GM23338 (cell line): Measurements from ENCODE around the gene WWOX. TPM values are rescaled to one million over a fixed set of nuclear protein-coding genes. Genes with fewer than 3 reads are reported as not detected.
A peak's percentile ranks its signal among the peaks of the same experiment; 100 is the strongest.

Experiments used
- ATAC-seq: fragments of 200-7000 bp; cut with Tn5 transposase; 3 replicates; pipeline ENCODE4 v1.9.1; 2020
- DNase-seq: peaks from one replicate; pipeline ENCODE4 v3.0.0-alpha.2; 2015; ENCODE audit warnings: low spot score
- H2AFZ ChIP-seq: fragments of 200-600 bp; sonication (generic); 2 replicates; pipeline ENCODE4 v1.8.0; 2016; ENCODE audit warnings: antibody characterized with exemption, mild to moderate bottlenecking, moderate library complexity
- H3F3A ChIP-seq: fragments of 200-600 bp; sonication (generic); replicated peaks from 2 replicates; pipeline ENCODE4 v1.8.0; 2017; ENCODE audit warnings: antibody characterized with exemption, mixed run types, low read depth
- H3K27ac ChIP-seq: fragments of 200-600 bp; sonication (generic); 2 replicates; pipeline ENCODE4 v1.6.1; 2016; ENCODE audit warnings: low read depth
- H3K27me3 ChIP-seq: fragments of 200-600 bp; sonication (generic); 2 replicates; pipeline ENCODE4 v1.8.0; 2016; ENCODE audit warnings: mild to moderate bottlenecking, mixed run types, moderate library complexity; ENCODE audit not compliant: insufficient read depth
- H3K36me3 ChIP-seq: fragments of 200-600 bp; sonication (generic); 2 replicates; pipeline ENCODE4 v1.8.0; 2016; ENCODE audit warnings: mild to moderate bottlenecking; ENCODE audit not compliant: insufficient read depth
- H3K4me1 ChIP-seq: fragments of 200-600 bp; sonication (generic); 2 replicates; pipeline ENCODE4 v1.8.0; 2016; ENCODE audit warnings: mild to moderate bottlenecking, moderate library complexity; ENCODE audit not compliant: insufficient read depth
- H3K4me2 ChIP-seq: fragments of 200-600 bp; sonication (generic); 2 replicates; pipeline ENCODE4 v1.7.1; 2017; ENCODE audit warnings: mixed run types
- H3K4me3 ChIP-seq: fragments of 200-600 bp; sonication (generic); 2 replicates; pipeline ENCODE4 v1.6.1; 2016; ENCODE audit warnings: mixed run types
- H3K79me2 ChIP-seq: fragments of 200-600 bp; sonication (generic); replicated peaks from 2 replicates; pipeline ENCODE4 v1.8.0; 2017; ENCODE audit warnings: mild to moderate bottlenecking; ENCODE audit not compliant: insufficient read depth
- H3K9me2 ChIP-seq: fragments of 200-600 bp; sonication (generic); 2 replicates; pipeline ENCODE4 v1.8.0; 2017; ENCODE audit not compliant: insufficient read depth
- H4K20me1 ChIP-seq: fragments of 200-600 bp; sonication (generic); replicated peaks from 2 replicates; pipeline ENCODE4 v1.8.0; 2017; ENCODE audit warnings: mild to moderate bottlenecking; ENCODE audit not compliant: insufficient read depth
- H3K27ac Mint-ChIP-seq: 2 replicates; pipeline ENCODE4 v1.8.0; 2020; ENCODE audit warnings: inconsistent platforms, mild to moderate bottlenecking, moderate library complexity, mixed read lengths
- H3K27me3 Mint-ChIP-seq: 3 replicates; pipeline ENCODE4 v1.8.0; 2022; ENCODE audit warnings: low read depth, mild to moderate bottlenecking, moderate library complexity, mixed read lengths, inconsistent platforms; ENCODE audit not compliant: insufficient read depth, poor library complexity
- H3K36me3 Mint-ChIP-seq: 3 replicates; pipeline ENCODE4 v1.8.0; 2021; ENCODE audit warnings: low read depth, mild to moderate bottlenecking, inconsistent platforms, moderate library complexity, mixed read lengths
- H3K4me1 Mint-ChIP-seq: 3 replicates; pipeline ENCODE4 v1.8.0; 2020; ENCODE audit warnings: mild to moderate bottlenecking, inconsistent platforms, mixed read lengths
- H3K4me3 Mint-ChIP-seq: 3 replicates; pipeline ENCODE4 v1.8.0; 2021; ENCODE audit warnings: moderate library complexity, mild to moderate bottlenecking, inconsistent platforms, mixed read lengths
- H3K9me3 Mint-ChIP-seq: 3 replicates; pipeline ENCODE4 v1.8.0; 2020; ENCODE audit warnings: moderate library complexity, mild to moderate bottlenecking, inconsistent platforms, mixed read lengths
- CREB1 ChIP-seq: fragments of 250-450 bp; sonication (Bioruptor Pico); IDR thresholded peaks from 2 replicates; pipeline ENCODE4 v1.5.0; 2020; ENCODE audit warnings: low read depth, mild to moderate bottlenecking, moderate library complexity
- EZH2 ChIP-seq: fragments of 200-600 bp; sonication (generic); IDR thresholded peaks from one replicate; pipeline ENCODE4 v1.8.0; 2017; ENCODE audit warnings: antibody characterized with exemption, mild to moderate bottlenecking, low read depth; ENCODE audit not compliant: unreplicated experiment
- EZH2phosphoT487 ChIP-seq: fragments of 200-600 bp; sonication (generic); IDR thresholded peaks from one replicate; pipeline ENCODE4 v1.8.1; 2018; ENCODE audit warnings: antibody characterized with exemption; ENCODE audit not compliant: unreplicated experiment
- JUNB ChIP-seq: IDR thresholded peaks from one replicate; pipeline ENCODE4 v1.6.1; 2016; ENCODE audit warnings: antibody characterized with exemption; ENCODE audit not compliant: unreplicated experiment
- NANOG ChIP-seq: IDR thresholded peaks from 2 replicates; pipeline ENCODE4 v1.6.1; 2016; ENCODE audit warnings: antibody characterized with exemption, borderline replicate concordance
- POLR2AphosphoS5 ChIP-seq: IDR thresholded peaks from 2 replicates; pipeline ENCODE4 v1.6.1; 2016; ENCODE audit warnings: antibody characterized with exemption, low read depth
- STAT1 ChIP-seq: IDR thresholded peaks from one replicate; pipeline ENCODE4 v1.6.1; 2016; ENCODE audit warnings: antibody characterized with exemption; ENCODE audit not compliant: unreplicated experiment
- ZNF114 ChIP-seq: fragments of 250-450 bp; sonication (Bioruptor Pico); IDR thresholded peaks from 2 replicates; pipeline ENCODE4 v1.5.0; 2020; ENCODE audit warnings: mild to moderate bottlenecking, moderate library complexity
- ZNF331 ChIP-seq: fragments of 250-450 bp; sonication (Bioruptor Pico); IDR thresholded peaks from 2 replicates; pipeline ENCODE4 v1.5.0; 2020; ENCODE audit warnings: low read depth, mild to moderate bottlenecking, moderate library complexity
- ZNF462 ChIP-seq: fragments of 250-450 bp; sonication (Bioruptor Pico); IDR thresholded peaks from 2 replicates; pipeline ENCODE4 v1.5.0; 2020; ENCODE audit warnings: mild to moderate bottlenecking, moderate library complexity
- polyA plus RNA-seq: library from polyadenylated mRNA; unstranded; fragments of >200 nt; fragmentation: Nextera tagmentation; extraction: Ambion mirVana; gene quantifications from 2 replicates; pipeline ENCODE4 v1.2.1, GENCODE V29; 2016
- total RNA-seq: library from RNA; depleted of rRNA; stranded (reverse); fragments of >200 nt; shearing (Covaris generic); gene quantifications from 2 replicates; pipeline ENCODE4 v1.2.3, GENCODE V29; 2014
- TF ChIP-seq, protein P1 (sequence below): IDR thresholded peaks from one replicate; pipeline ENCODE4 v1.6.1; 2018; ENCODE audit warnings: antibody characterized with exemption; ENCODE audit not compliant: unreplicated experiment
- TF ChIP-seq, protein P2 (sequence below), 2 experiments: fragments of 200-600 bp in 1 of 2; sonication (generic) in 1 of 2; conservative IDR thresholded peaks; 2 replicates each; pipeline versions ENCODE4 v1.5.1 to v1.6.1; 2016 to 2017; ENCODE audit warnings: antibody characterized with exemption in 2 of 2, low read depth in 2 of 2, mild to moderate bottlenecking in 2 of 2, moderate library complexity in 1 of 2
- TF ChIP-seq, protein P3 (sequence below): IDR thresholded peaks from 2 replicates; pipeline ENCODE4 v1.6.1; 2016; ENCODE audit warnings: antibody characterized with exemption

WWOX gene
- total and polyA plus RNA-seq, 2 experiments from 2014 or later: 10.0 to 19.3 TPM

DNA sequence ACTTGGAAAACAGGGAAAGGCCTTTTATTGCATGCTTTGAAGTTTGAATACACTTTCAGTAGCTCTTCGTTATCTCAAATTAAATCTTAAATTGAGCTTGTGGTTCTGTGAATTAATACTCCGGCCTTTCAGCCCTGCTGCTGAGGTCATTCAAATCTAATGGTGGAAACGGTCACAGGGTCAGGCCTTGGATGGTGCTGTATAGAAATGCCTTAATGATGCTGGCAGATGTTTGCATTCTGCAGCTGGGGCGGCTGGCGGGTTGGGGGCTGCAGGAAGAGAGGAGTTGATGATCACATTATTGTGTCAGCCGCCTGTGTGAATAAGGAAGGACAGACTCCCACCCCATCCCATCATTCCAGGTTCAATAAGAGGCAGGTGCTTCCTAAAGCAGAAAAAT is 723.6 kb downstream of the WWOX start:
- Mint-ChIP-seq H3K27me3 (peaks cover 3% of the 10 kb centered on the region), H3K4me1 (peaks cover 10% of the 10 kb centered on the region), H3K4me3 (no peak overlapping the region), H3K9me3 (no peaks in the 10 kb centered on the region; the same call in 2 of the 3 replicates), H3K27ac (peak overlapping the region; percentile 58; the same call in 1 of the 2 replicates), H3K36me3 (no peaks in the 10 kb centered on the region; the same call in 2 of the 3 replicates)
- Histone ChIP-seq H2AFZ (no peak overlapping the region), H3K4me1 (peaks cover 12% of the 10 kb centered on the region; the same call in 1 of the 2 replicates), H3K79me2 (no peaks in the 10 kb centered on the region), H3K36me3 (no peaks in the 10 kb centered on the region), H3K9me2 (no peaks in the 10 kb centered on the region), H4K20me1 (no peaks in the 10 kb centered on the region), H3K4me3 (no peak overlapping the region), H3K27ac (0 out of 2 replicates have a peak overlapping the region, but pooled peaks have one; percentile 19), H3F3A (no peaks in the 10 kb centered on the region), H3K27me3 (no peaks in the 10 kb centered on the region), H3K4me2 (peak overlapping the region; percentile 12; the same call in 1 of the 2 replicates)
- DNase-seq (no peak), ATAC-seq (no peak)
- TF ChIP-seq STAT1 (no peak), ZNF462 (CRISPR knock-in tag) (no peak), ZNF114 (no peak), EZH2 (no peak), EZH2phosphoT487 (no peak), POLR2AphosphoS5 (no peak), JUNB (no peak), NANOG (no peak), CREB1 (no peak), ZNF331 (CRISPR knock-in tag) (no peak)
- TF ChIP-seq, protein P1, sequence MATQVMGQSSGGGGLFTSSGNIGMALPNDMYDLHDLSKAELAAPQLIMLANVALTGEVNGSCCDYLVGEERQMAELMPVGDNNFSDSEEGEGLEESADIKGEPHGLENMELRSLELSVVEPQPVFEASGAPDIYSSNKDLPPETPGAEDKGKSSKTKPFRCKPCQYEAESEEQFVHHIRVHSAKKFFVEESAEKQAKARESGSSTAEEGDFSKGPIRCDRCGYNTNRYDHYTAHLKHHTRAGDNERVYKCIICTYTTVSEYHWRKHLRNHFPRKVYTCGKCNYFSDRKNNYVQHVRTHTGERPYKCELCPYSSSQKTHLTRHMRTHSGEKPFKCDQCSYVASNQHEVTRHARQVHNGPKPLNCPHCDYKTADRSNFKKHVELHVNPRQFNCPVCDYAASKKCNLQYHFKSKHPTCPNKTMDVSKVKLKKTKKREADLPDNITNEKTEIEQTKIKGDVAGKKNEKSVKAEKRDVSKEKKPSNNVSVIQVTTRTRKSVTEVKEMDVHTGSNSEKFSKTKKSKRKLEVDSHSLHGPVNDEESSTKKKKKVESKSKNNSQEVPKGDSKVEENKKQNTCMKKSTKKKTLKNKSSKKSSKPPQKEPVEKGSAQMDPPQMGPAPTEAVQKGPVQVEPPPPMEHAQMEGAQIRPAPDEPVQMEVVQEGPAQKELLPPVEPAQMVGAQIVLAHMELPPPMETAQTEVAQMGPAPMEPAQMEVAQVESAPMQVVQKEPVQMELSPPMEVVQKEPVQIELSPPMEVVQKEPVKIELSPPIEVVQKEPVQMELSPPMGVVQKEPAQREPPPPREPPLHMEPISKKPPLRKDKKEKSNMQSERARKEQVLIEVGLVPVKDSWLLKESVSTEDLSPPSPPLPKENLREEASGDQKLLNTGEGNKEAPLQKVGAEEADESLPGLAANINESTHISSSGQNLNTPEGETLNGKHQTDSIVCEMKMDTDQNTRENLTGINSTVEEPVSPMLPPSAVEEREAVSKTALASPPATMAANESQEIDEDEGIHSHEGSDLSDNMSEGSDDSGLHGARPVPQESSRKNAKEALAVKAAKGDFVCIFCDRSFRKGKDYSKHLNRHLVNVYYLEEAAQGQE: no peak
- TF ChIP-seq, protein P2, sequence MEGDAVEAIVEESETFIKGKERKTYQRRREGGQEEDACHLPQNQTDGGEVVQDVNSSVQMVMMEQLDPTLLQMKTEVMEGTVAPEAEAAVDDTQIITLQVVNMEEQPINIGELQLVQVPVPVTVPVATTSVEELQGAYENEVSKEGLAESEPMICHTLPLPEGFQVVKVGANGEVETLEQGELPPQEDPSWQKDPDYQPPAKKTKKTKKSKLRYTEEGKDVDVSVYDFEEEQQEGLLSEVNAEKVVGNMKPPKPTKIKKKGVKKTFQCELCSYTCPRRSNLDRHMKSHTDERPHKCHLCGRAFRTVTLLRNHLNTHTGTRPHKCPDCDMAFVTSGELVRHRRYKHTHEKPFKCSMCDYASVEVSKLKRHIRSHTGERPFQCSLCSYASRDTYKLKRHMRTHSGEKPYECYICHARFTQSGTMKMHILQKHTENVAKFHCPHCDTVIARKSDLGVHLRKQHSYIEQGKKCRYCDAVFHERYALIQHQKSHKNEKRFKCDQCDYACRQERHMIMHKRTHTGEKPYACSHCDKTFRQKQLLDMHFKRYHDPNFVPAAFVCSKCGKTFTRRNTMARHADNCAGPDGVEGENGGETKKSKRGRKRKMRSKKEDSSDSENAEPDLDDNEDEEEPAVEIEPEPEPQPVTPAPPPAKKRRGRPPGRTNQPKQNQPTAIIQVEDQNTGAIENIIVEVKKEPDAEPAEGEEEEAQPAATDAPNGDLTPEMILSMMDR (conservative IDR thresholded peaks at IDR 0.05; ENCODE audit: low read depth in 2 of 2): no peak
- TF ChIP-seq, protein P3, sequence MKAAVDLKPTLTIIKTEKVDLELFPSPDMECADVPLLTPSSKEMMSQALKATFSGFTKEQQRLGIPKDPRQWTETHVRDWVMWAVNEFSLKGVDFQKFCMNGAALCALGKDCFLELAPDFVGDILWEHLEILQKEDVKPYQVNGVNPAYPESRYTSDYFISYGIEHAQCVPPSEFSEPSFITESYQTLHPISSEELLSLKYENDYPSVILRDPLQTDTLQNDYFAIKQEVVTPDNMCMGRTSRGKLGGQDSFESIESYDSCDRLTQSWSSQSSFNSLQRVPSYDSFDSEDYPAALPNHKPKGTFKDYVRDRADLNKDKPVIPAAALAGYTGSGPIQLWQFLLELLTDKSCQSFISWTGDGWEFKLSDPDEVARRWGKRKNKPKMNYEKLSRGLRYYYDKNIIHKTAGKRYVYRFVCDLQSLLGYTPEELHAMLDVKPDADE: no peak
